SH-SY5Y (cell line): ENCODE data around the gene PXYLP1.

Experiments used
- GATA2 ChIP-seq: IDR thresholded peaks from 2 replicates; pipeline ENCODE4 v1.6.1; 2011; ENCODE audit warnings: mild to moderate bottlenecking, low read depth, low read length
- GATA3 ChIP-seq: IDR thresholded peaks from 2 replicates; pipeline ENCODE4 v1.6.1; 2011; ENCODE audit warnings: low read depth, mild to moderate bottlenecking, low read length, moderate library complexity

DNA sequence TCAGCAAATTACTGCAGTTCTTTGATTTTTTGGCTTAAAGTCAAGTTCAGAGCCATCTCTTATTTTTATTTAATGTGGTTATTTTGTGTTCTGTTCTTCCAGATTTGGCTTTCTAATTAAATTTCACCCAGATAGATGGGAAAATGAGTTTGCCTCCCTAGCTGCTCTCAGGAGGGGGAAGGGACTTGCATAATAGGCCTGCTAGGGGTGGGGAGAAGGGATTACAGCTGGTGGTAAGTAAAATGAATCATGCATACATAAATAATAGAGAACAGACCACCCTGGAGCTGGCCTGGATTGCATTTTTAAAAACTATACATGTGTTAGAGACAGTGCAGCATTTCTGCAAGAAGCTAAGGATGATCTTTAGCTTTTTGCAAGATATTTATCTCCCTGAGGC, 3.9 kb upstream of the PXYLP1 start:
- TF ChIP-seq GATA2, result peak; percentile 61
- TF ChIP-seq GATA3, result 0 out of 2 replicates have a peak, but pooled peaks have one; percentile 25
